ENCODE results near the gene ZBBX.
A peak's percentile ranks its signal among the peaks of the same experiment; 100 is the strongest.

Gene ZBBX

GRCh38 chr3:167318996-167319615 lies 61.0 kb downstream of the ZBBX start:
- Histone ChIP-seq H3K27me3 (no peaks in the 10 kb centered on the region), H3K27ac (no peak overlapping the region), H3K9me3 (replicated peaks in 1 of 11) (no peaks in the 10 kb centered on the region), H3K4me1 (peaks cover 0 to 20% (median 0%) of the 10 kb centered on the region in 10 experiments; a peak in 7 of 20 replicates), H3K4me3 (no peak overlapping the region), H3K36me3 (no peaks in the 10 kb centered on the region), H4K20me1 (no peaks in the 10 kb centered on the region), H3K9ac (no peak overlapping the region), H3K4me2 (peak overlapping the region in 3 of 11 experiments; percentile 24 to 50 (median 50); a peak in 4 of 22 replicates)
- no peak for TF ChIP-seq Cebpa-rat (IDR thresholded peaks at IDR 0.05)

- H3K27ac ChIP-seq = no peak overlapping the region
- no peak overlapping the region for H3K4me3 ChIP-seq
- no peak for TF ChIP-seq Cebpa-rat (IDR thresholded peaks at IDR 0.05)
- H3K27me3 ChIP-seq = no peaks in the 10 kb centered on the region
- H3K4me2 ChIP-seq = peak overlapping the region in 2 of 11 experiments; percentile 50; a peak in 3 of 22 replicates
- no peaks in the 10 kb centered on the region for H3K36me3 ChIP-seq
- no peaks in the 10 kb centered on the region for H3K9me3 ChIP-seq (replicated peaks in 1 of 11)
- peaks cover 0 to 20% (median 0%) of the 10 kb centered on the region in 10 experiments; a peak in 7 of 20 replicates for H3K4me1 ChIP-seq
- H3K9ac ChIP-seq = no peak overlapping the region
- no peaks in the 10 kb centered on the region for H4K20me1 ChIP-seq
Observed at GRCh38 chr3:167318306-167318705, 61.8 kb downstream of the ZBBX start.

- Histone ChIP-seq H3K9ac (no peak overlapping the region), H3K4me1 (no peaks in the 10 kb centered on the region), H3K4me3 (no peak overlapping the region), H4K20me1 (no peaks in the 10 kb centered on the region), H3K4me2 (no peak overlapping the region), H3K27ac (no peak overlapping the region), H3K27me3 (no peaks in the 10 kb centered on the region), H3K36me3 (no peaks in the 10 kb centered on the region), H3K9me3 (replicated peaks in 1 of 11) (no peaks in the 10 kb centered on the region)
- no peak for TF ChIP-seq Cebpa-rat (IDR thresholded peaks at IDR 0.05)
Observed at GRCh38 chr3:167306319-167306718, 73.8 kb downstream of the ZBBX start.

GRCh38 chr3:167305340-167305890 lies 74.7 kb downstream of the ZBBX start:
- no peak overlapping the region for H3K27ac ChIP-seq
- no peaks in the 10 kb centered on the region for H3K4me1 ChIP-seq
- H3K4me2 ChIP-seq = no peak overlapping the region
- no peaks in the 10 kb centered on the region for H3K27me3 ChIP-seq
- H3K36me3 ChIP-seq = no peaks in the 10 kb centered on the region
- TF ChIP-seq Cebpa-rat (IDR thresholded peaks at IDR 0.05) = no peak
- H3K9me3 ChIP-seq (replicated peaks in 1 of 11) = no peaks in the 10 kb centered on the region
- no peaks in the 10 kb centered on the region for H4K20me1 ChIP-seq
- no peak overlapping the region for H3K9ac ChIP-seq
- H3K4me3 ChIP-seq = no peak overlapping the region

GRCh38 chr3:167304077-167304476 lies 76.0 kb downstream of the ZBBX start:
- H3K4me3 ChIP-seq = no peak overlapping the region
- H3K4me1 ChIP-seq = no peaks in the 10 kb centered on the region
- no peak overlapping the region for H3K9ac ChIP-seq
- no peaks in the 10 kb centered on the region for H3K36me3 ChIP-seq
- no peaks in the 10 kb centered on the region for H3K9me3 ChIP-seq (replicated peaks in 1 of 11)
- H3K27me3 ChIP-seq = no peaks in the 10 kb centered on the region
- no peaks in the 10 kb centered on the region for H4K20me1 ChIP-seq
- H3K4me2 ChIP-seq = no peak overlapping the region
- H3K27ac ChIP-seq = no peak overlapping the region
- no peak for TF ChIP-seq Cebpa-rat (IDR thresholded peaks at IDR 0.05)

GRCh38 chr3:167302678-167303077 lies 77.4 kb downstream of the ZBBX start:
- no peak for TF ChIP-seq Cebpa-rat (IDR thresholded peaks at IDR 0.05)
- Histone ChIP-seq H3K4me3 (no peak overlapping the region), H3K27ac (no peak overlapping the region), H3K9me3 (replicated peaks in 1 of 11) (no peaks in the 10 kb centered on the region), H3K4me2 (no peak overlapping the region), H3K4me1 (no peaks in the 10 kb centered on the region), H3K9ac (no peak overlapping the region), H3K27me3 (no peaks in the 10 kb centered on the region), H3K36me3 (no peaks in the 10 kb centered on the region), H4K20me1 (no peaks in the 10 kb centered on the region)

GRCh38 chr3:167300207-167300606 lies 79.9 kb downstream of the ZBBX start:
- no peaks in the 10 kb centered on the region for H3K36me3 ChIP-seq
- H3K4me3 ChIP-seq = no peak overlapping the region
- H3K9me3 ChIP-seq (replicated peaks in 1 of 11) = no peaks in the 10 kb centered on the region
- no peak overlapping the region for H3K9ac ChIP-seq
- H3K4me2 ChIP-seq = no peak overlapping the region
- no peak for TF ChIP-seq Cebpa-rat (IDR thresholded peaks at IDR 0.05)
- no peaks in the 10 kb centered on the region for H3K27me3 ChIP-seq
- no peak overlapping the region for H3K27ac ChIP-seq
- no peaks in the 10 kb centered on the region for H3K4me1 ChIP-seq
- H4K20me1 ChIP-seq = no peaks in the 10 kb centered on the region

GRCh38 chr3:167289435-167289834 lies 90.7 kb downstream of the ZBBX start:
- Histone ChIP-seq H3K4me1 (no peaks in the 10 kb centered on the region), H3K36me3 (no peaks in the 10 kb centered on the region)

GRCh38 chr3:167288737-167289136 lies 91.4 kb downstream of the ZBBX start:
- Histone ChIP-seq H3K4me1 (no peaks in the 10 kb centered on the region), H3K9me3 (replicated peaks in 1 of 11) (no peaks in the 10 kb centered on the region), H4K20me1 (no peaks in the 10 kb centered on the region), H3K9ac (no peak overlapping the region), H3K36me3 (no peaks in the 10 kb centered on the region), H3K27me3 (no peaks in the 10 kb centered on the region), H3K4me3 (no peak overlapping the region), H3K27ac (no peak overlapping the region), H3K4me2 (no peak overlapping the region)
- no peak for TF ChIP-seq Cebpa-rat (IDR thresholded peaks at IDR 0.05)

More at GRCh38 chr3:167289435-167289834, 90.7 kb downstream of the ZBBX start:
- Histone ChIP-seq H3K27ac (no peak overlapping the region), H3K4me2 (no peak overlapping the region), H3K27me3 (no peaks in the 10 kb centered on the region), H3K4me3 (no peak overlapping the region), H3K9me3 (replicated peaks in 1 of 11) (no peaks in the 10 kb centered on the region), H3K9ac (no peak overlapping the region), H4K20me1 (no peaks in the 10 kb centered on the region)
- TF ChIP-seq Cebpa-rat (IDR thresholded peaks at IDR 0.05) = no peak

- H3K9me3 ChIP-seq (replicated peaks in 1 of 11) = no peaks in the 10 kb centered on the region
- H3K9ac ChIP-seq = no peak overlapping the region
- H3K4me2 ChIP-seq = no peak overlapping the region
- no peaks in the 10 kb centered on the region for H3K36me3 ChIP-seq
- no peak overlapping the region for H3K4me3 ChIP-seq
- H3K27ac ChIP-seq = no peak overlapping the region
- H4K20me1 ChIP-seq = no peaks in the 10 kb centered on the region
- H3K27me3 ChIP-seq = no peaks in the 10 kb centered on the region
- no peaks in the 10 kb centered on the region for H3K4me1 ChIP-seq
- TF ChIP-seq Cebpa-rat (IDR thresholded peaks at IDR 0.05) = no peak
Observed at GRCh38 chr3:167287308-167287707, 92.8 kb downstream of the ZBBX start.

All from BLaER1 treated with 17β-estradiol and CSF1 and Interleukin-3, amounts not matched to agents 10 nM and 100 nM (cell line).